ENCODE measurements around the gene HYLS1. TPM values are rescaled to one million over a fixed set of nuclear protein-coding genes. Genes with fewer than 3 reads are reported as not detected.
"Not testable (repeated sequence)": the region's sequence is repeated elsewhere in the genome, so short reads cannot be mapped to it uniquely, and the experiment has no call there.

The HYLS1 gene
- total and polyA plus RNA-seq, 2 donors (not counting 1 experiment from before 2014, with no cell fraction given), result 6.3 to 6.8 TPM

- H3K27me3 ChIP-seq (ENCODE audit: control insufficient read depth, insufficient read depth, low read length), result peaks cover 18% of the 10 kb centered on the region
- H3K4me1 ChIP-seq (ENCODE audit: control insufficient read depth, extremely low read depth, insufficient read depth, low read length), result no peaks in the 10 kb centered on the region
- DNase-seq (ENCODE audit: low read depth in 2 of 2), result no peak
- peak within 1 kb of the TSS; percentile 63 for H3K4me2 ChIP-seq (ENCODE audit: extremely low read depth, insufficient read depth, low read length)
- no peaks in the 10 kb centered on the region for H3K9me3 ChIP-seq (ENCODE audit: control insufficient read depth, insufficient read depth, low read depth, low read length)
- TF ChIP-seq CTCF (conservative IDR thresholded peaks at IDR 0.05 in 1 of 2, IDR thresholded peaks at IDR 0.05 in 1 of 2; ENCODE audit: low read depth in 1 of 2, low read length in 2 of 2) (no peak), EZH2 (IDR thresholded peaks at IDR 0.05; ENCODE audit: low read length, missing control alignments) (peak; percentile 86)
- H3K9ac ChIP-seq (ENCODE audit: insufficient read depth, low read length), result no peak within 1 kb of the TSS
- H4K20me1 ChIP-seq (ENCODE audit: control insufficient read depth, extremely low read depth, insufficient read depth, low read length), result no peaks in the 10 kb centered on the region
- no peak within 1 kb of the TSS for H2AFZ ChIP-seq (ENCODE audit: low read length)
- peaks cover 2% of the 10 kb centered on the region for H3K79me2 ChIP-seq (ENCODE audit: control insufficient read depth, insufficient read depth, low read length)
- peaks cover 4% of the 10 kb centered on the region for H3K36me3 ChIP-seq (ENCODE audit: control insufficient read depth, insufficient read depth, low read length)
- H3K27ac ChIP-seq (ENCODE audit: insufficient read depth, low read length), result no peak within 1 kb of the TSS
- H3K4me3 ChIP-seq (replicated peaks in 1 of 4; ENCODE audit: control extremely low read depth in 1 of 4, insufficient read depth in 1 of 4, low read depth in 3 of 4, low read length in 4 of 4), result peak within 1 kb of the TSS in 3 of 4 experiments; percentile 27 to 99 (median 98)
Observed at GRCh38 chr11:125903711-125904659, 16.5 kb downstream of the HYLS1 start, which contains the start of gene DDX25. Gene DDX25 (plus strand): TSS chr11:125904508. CDS start chr11:125904518, 10 bp downstream.

GRCh38 chr11:125904678-125905077 lies 17.2 kb downstream of the HYLS1 start:
- TF ChIP-seq EZH2 (IDR thresholded peaks at IDR 0.05; ENCODE audit: low read length, missing control alignments), result peak; percentile 32
- no peak for TF ChIP-seq CTCF (conservative IDR thresholded peaks at IDR 0.05 in 1 of 2, IDR thresholded peaks at IDR 0.05 in 1 of 2; ENCODE audit: low read depth in 1 of 2, low read length in 2 of 2)
- Histone ChIP-seq H3K4me3 (replicated peaks in 1 of 4; ENCODE audit: control extremely low read depth in 1 of 4, insufficient read depth in 1 of 4, low read depth in 3 of 4, low read length in 4 of 4) (no peak overlapping the region), H2AFZ (ENCODE audit: low read length) (no peak overlapping the region)

GRCh38 chr11:125910226-125910849 lies 22.9 kb downstream of the HYLS1 start:
- TF ChIP-seq EZH2 (IDR thresholded peaks at IDR 0.05; ENCODE audit: low read length, missing control alignments), result no peak
- TF ChIP-seq CTCF (conservative IDR thresholded peaks at IDR 0.05 in 1 of 2, IDR thresholded peaks at IDR 0.05 in 1 of 2; ENCODE audit: low read depth in 1 of 2, low read length in 2 of 2), result no peak
- H3K27me3 ChIP-seq (ENCODE audit: control insufficient read depth, insufficient read depth, low read length), result peaks cover 7% of the 10 kb centered on the region

More at GRCh38 chr11:125904678-125905077, 17.2 kb downstream of the HYLS1 start:
- Histone ChIP-seq H3K9me3 (ENCODE audit: control insufficient read depth, insufficient read depth, low read depth, low read length) (no peaks in the 10 kb centered on the region), H3K27me3 (ENCODE audit: control insufficient read depth, insufficient read depth, low read length) (peaks cover 18% of the 10 kb centered on the region), H3K9ac (ENCODE audit: insufficient read depth, low read length) (no peak overlapping the region), H3K36me3 (ENCODE audit: control insufficient read depth, insufficient read depth, low read length) (peaks cover 4% of the 10 kb centered on the region), H3K4me1 (ENCODE audit: control insufficient read depth, extremely low read depth, insufficient read depth, low read length) (no peaks in the 10 kb centered on the region), H4K20me1 (ENCODE audit: control insufficient read depth, extremely low read depth, insufficient read depth, low read length) (no peaks in the 10 kb centered on the region), H3K27ac (ENCODE audit: insufficient read depth, low read length) (no peak overlapping the region), H3K4me2 (ENCODE audit: extremely low read depth, insufficient read depth, low read length) (no peak overlapping the region), H3K79me2 (ENCODE audit: control insufficient read depth, insufficient read depth, low read length) (peaks cover 1% of the 10 kb centered on the region)
- DNase-seq (ENCODE audit: low read depth in 2 of 2), result no peak

GRCh38 chr11:125914601-125915000 lies 27.1 kb downstream of the HYLS1 start:
- not testable (repeated sequence) for H3K4me1 ChIP-seq (ENCODE audit: control insufficient read depth, extremely low read depth, insufficient read depth, low read length); H4K20me1 ChIP-seq (ENCODE audit: control insufficient read depth, extremely low read depth, insufficient read depth, low read length); H3K27ac ChIP-seq (ENCODE audit: insufficient read depth, low read length); H3K79me2 ChIP-seq (ENCODE audit: control insufficient read depth, insufficient read depth, low read length); DNase-seq (ENCODE audit: low read depth in 2 of 2); H3K9me3 ChIP-seq (ENCODE audit: control insufficient read depth, insufficient read depth, low read depth, low read length); H3K4me2 ChIP-seq (ENCODE audit: extremely low read depth, insufficient read depth, low read length); H3K9ac ChIP-seq (ENCODE audit: insufficient read depth, low read length); H2AFZ ChIP-seq (ENCODE audit: low read length); H3K36me3 ChIP-seq (ENCODE audit: control insufficient read depth, insufficient read depth, low read length); H3K4me3 ChIP-seq (replicated peaks in 1 of 4; ENCODE audit: control extremely low read depth in 1 of 4, insufficient read depth in 1 of 4, low read depth in 3 of 4, low read length in 4 of 4)
- H3K27me3 ChIP-seq (ENCODE audit: control insufficient read depth, insufficient read depth, low read length), result peaks cover 23% of the 10 kb centered on the region

More at GRCh38 chr11:125910226-125910849, 22.9 kb downstream of the HYLS1 start:
- Histone ChIP-seq H3K4me2 (ENCODE audit: extremely low read depth, insufficient read depth, low read length) (no peak overlapping the region), H3K9me3 (ENCODE audit: control insufficient read depth, insufficient read depth, low read depth, low read length) (no peaks in the 10 kb centered on the region), H3K36me3 (ENCODE audit: control insufficient read depth, insufficient read depth, low read length) (no peaks in the 10 kb centered on the region), H2AFZ (ENCODE audit: low read length) (no peak overlapping the region), H3K4me3 (replicated peaks in 1 of 4; ENCODE audit: control extremely low read depth in 1 of 4, insufficient read depth in 1 of 4, low read depth in 3 of 4, low read length in 4 of 4) (no peak overlapping the region), H4K20me1 (ENCODE audit: control insufficient read depth, extremely low read depth, insufficient read depth, low read length) (no peaks in the 10 kb centered on the region), H3K27ac (ENCODE audit: insufficient read depth, low read length) (no peak overlapping the region), H3K4me1 (ENCODE audit: control insufficient read depth, extremely low read depth, insufficient read depth, low read length) (no peaks in the 10 kb centered on the region), H3K9ac (ENCODE audit: insufficient read depth, low read length) (no peak overlapping the region), H3K79me2 (ENCODE audit: control insufficient read depth, insufficient read depth, low read length) (no peaks in the 10 kb centered on the region)
- no peak for DNase-seq (ENCODE audit: low read depth in 2 of 2)
